GM21528 (cell line): ENCODE data around the gene RET.

Experiments
- ATAC-seq: cut with Tn5 transposase; IDR thresholded peaks from one replicate; pipeline ENCODE4 v1.9.1; 2021; ENCODE audit warnings: mild to moderate bottlenecking, moderate library complexity; ENCODE audit not compliant: unreplicated experiment, low FRiP score

The RET gene

DNA sequence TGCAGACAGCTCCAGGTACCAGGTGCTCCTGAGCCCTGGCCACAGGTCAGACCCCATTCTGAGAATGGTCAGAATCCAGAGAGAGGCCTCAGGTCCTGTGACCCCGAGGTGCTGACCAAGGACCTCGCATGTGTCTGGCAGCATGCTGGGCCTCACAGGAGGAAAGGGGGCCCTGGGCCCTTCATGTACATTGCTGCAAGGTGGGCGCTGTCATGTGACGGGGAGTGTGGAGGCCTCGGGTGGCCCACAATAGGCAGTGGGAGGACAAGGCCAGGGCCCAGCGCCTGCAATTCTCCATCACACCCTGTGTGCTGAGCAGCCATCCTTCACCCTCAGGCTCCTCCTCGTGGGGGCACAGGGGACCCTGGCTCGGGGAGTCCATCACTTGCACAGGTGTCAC, 15.5 kb upstream of the RET start:
- no peak for ATAC-seq

DNA sequence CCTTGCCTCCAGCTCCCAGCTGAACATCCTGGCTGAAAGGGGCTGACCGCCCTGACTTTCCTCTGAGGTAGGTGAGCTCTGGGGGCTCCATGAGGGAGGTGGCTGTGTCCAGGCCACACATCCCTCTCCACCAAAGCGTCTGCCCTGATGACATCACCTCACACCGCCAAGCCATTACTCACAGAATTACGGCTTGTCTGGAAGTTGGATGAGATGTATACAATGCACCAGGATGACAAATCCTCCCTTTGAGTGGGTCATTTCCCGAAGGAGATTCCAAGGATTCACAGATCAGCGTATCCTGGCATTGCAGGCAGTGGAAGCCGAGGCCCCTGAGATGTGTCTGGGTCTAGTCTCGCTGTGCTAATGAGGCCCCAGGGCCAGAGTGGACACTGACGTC, 15.1 kb upstream of the RET start:
- no peak for ATAC-seq

GRCh38 chr10:43062402-43063160, 14.3 kb upstream of the RET start:
- ATAC-seq, result no peak

- ATAC-seq, result no peak
Measured at GRCh38 chr10:43064331-43065075, 12.4 kb upstream of the RET start.

DNA sequence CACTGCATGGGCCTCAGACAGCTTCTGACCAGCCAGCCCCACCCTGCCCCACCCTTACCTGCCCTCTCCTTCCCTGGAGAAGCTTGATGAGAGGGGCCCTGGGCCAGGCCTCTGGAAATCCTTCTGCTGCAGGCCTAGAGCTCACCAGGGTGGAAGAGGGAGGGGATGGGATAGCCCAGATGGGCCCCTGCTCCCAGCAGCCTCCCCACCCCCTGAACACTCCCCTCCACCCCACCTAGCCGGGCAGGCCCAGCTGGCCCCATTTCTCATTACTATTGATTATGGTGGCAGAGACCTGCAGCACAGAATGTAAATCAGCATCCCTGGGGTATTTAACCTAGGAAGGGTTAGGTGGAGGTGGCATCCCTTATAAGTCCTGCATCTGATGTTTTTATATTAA, 11.6 kb upstream of the RET start:
- no peak for ATAC-seq

DNA sequence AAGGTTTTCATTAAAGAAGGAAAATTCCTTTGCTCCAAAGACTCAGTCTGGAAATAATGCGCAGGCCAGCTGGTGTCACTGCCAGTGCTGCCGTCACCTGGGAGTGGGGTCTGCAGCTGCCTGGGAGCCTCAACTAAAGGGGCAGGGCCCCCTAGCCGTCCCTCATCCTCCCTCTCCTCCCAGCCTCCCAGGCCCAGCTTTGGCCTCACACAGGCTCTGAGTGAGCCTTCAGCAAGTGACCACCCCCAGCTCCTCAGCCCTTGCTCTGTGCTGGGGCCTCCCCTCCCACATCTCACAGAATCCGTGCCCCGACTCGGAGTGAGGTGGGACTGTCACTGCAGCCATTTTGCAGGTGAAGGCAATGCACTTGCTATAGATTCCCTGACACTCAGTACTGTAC, 11.1 kb upstream of the RET start:
- ATAC-seq, result no peak

DNA sequence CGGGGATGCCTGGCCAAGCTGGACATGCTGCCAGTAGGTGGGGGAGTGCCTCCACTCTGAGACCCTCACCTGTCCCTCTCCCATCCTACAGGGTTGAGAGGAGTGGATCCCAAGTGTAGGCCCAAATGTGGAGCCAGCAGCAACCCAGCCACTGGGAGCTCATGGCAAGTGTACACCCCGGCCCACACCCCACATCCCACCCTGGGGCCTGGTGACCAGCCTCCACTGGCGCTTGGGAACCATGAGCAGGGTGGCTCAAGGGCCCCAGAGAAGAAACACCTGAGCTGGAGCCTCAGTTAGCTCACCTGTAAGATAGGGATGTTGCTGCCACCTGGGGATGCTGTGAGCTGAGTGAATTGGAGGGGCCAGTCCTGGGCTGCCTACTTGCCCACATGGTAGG, 10.4 kb upstream of the RET start:
- no peak for ATAC-seq

DNA sequence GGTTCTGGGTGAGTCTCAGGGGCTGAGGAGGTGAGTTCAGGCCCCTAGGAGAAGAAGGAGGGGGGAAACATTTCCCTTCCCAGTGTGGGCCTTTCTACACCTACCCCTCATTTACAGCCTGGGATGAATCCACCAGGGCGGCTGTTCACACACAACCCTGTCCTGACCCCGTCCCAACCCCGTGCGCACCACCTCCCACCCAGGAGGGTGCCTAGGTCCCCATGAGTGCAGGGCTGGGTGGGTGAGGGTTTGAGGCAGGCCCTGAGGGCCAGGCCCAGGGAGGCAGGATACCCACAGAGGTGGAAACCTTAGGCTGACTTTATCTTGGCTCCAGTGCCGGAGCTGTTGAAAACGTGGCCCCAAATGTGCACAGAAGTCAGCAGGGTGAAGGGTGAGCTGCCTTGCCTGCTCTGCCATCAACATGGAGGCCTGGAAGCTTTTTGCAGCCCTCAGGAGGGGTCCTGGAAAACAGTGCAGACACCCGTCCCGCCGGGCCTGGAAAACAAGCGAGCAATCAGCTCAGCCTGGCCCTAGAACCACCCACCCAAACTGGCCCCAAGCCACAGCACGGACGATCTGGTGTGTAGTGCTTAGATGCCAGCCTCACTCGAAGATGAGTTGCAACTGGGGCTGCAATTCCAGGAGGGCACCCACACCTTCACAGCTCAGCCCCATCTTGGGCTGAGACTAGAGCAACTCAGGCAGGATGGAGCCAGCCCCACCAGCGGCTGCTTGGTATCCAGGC, 9.3 kb upstream of the RET start:
- no peak for ATAC-seq

DNA sequence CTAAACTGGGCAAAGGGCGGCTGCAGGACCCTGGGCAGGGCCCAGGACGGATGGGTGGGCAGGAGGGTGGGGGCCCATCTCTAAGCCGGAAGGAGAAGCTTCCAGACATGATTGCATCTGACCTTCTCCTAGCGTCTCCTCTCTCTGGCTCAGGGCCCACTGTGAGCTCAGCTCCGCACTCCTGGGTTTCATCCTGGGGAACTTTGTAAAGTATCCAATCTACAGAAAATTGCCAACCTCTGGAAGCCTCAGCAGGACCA, 8.8 kb upstream of the RET start:
- ATAC-seq, result no peak

DNA sequence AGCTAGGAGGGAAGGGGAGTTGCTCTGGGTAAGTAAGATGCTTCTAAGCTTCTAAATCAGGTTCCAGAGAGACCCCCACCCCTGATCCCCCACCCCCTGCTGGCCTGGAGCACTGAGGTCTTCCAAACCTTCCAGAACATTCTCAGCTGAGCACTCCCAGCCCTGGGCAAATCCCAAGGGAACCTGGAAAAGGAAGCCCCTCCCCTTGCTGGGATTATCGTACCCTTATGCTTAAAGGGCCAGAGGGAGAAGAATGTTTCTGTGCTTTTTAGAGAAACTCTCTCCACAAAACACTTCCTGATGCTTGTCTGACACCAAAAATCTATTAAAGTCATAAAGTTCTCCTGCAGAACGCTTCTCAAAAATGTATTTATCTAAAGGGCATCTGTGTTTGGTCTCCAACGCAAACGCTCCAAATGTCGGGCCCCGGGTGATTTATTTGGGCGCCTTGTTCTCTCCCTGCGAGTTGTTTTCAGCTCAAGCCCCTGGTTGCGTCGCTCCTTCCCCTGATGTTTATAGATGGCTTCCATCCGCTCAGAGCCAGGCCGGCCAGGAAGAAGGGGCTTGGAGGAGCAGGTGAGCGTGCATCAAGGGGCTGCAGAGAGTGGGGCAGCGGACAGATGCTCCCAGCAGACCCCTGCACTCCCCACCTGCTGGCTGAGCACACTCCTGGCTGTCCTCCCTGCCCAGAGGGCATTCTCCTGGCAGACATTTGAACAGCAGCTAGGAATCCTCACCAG, 8.2 kb upstream of the RET start:
- ATAC-seq, result no peak

GRCh38 chr10:43069211-43069515, 7.7 kb upstream of the RET start:
- ATAC-seq, result no peak

DNA sequence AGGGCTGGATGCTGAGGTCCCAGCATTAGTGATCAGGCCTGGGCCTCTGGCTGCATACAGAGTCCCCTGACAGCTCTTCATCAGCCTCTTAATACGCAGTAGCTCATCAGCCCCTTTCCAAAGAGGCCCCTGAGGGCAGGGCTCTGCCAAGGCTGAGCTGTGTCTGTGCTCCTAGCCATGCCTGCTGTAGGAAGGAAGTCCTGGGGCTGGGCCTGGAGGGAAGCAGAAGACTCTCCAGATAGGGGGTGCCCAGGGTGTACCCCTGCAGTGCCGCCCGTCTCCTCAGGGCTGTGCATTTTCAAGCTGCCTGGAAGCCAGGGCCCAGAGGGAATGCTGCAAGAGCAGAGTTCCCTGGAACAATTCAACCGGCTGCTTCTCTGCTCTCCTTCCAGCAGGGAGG, 7.3 kb upstream of the RET start:
- ATAC-seq, result no peak

DNA sequence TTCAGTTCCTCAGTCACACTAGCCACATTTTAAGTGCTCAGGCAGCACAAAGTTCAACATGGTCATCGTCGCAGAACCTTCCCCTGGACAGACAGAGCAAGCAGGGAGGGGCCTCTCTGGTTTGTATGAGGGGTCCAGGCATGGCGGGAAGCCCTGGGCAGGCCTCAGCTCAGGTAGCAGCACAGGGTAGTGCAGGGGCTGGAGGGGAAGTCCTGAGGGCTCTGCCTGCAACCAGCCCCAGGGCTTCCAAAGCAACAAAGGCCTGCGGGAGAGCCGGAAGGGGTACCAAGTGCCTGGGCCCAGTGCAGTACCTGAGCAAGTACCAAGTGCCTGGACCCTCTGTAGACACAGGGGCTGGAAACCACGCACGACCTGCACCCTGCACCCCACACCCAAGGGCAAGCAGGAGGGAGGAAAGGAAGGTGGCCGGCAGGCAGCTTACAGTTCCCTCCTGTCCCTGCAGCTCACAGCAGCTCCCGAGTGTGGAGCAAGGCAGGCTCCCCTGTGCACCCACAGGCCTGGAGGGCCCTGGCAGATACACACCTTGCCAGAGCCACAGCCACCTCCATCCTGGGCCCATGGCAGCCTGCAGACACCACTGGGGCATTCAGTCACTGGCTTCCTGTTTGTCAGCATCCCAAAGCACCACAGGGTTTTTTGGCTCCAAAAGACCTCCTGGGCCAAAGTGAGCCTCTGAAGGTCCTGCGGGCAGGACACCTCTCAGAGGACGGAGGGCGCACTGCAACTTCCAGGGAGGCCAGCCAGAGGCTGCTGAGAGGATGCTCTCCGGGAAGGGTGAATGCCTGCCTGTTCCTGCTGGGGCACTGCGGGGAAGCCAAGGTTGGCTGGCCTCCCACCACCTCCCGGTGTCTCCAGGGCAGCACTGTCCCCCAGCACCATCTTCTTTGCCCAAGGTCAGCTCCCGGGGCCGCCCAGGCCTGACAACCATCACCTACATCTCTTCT, 6.5 kb upstream of the RET start:
- no peak for ATAC-seq

- ATAC-seq, result no peak
Measured at GRCh38 chr10:43071865-43072650, 4.8 kb upstream of the RET start.

DNA sequence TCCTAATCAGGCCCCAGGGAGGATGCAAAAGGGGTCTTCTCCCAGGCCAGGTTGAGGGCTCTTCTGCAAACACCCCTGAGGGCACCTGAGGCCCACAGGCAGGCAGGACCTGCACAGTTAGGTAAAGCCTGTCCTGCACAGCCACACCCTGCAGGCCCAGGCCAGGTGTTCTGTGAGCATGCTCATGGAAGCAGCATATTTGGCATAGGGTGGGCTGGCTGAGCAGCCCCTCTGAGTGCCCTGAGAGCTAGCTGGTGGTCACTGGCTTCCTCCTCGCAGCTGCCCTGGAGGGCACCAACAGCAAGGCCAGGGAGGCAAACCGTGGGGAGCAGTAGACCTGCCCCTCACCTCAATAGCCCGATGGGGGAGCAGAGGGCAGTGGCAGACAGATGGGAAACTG, 3.7 kb upstream of the RET start:
- no peak for ATAC-seq

DNA sequence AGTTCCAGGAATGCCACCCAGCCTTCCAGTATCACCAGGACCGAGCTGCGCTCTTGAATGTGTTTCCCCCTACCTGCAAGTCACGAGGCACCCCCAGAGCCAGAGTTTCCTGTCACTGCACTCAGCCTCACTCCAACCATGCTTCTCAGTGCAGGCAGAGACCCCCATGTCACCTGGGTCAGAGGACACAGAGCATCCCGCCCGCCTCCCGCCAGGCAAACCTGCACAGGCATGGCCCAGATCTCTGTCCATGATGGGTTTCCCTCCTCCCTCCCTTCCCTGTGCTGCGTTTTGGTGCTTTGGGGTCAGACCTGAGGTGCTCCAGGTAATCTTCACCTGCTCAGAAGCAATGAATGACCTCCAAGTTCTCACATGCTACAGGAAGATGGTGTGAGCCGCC, 3.1 kb upstream of the RET start:
- ATAC-seq, result no peak

DNA sequence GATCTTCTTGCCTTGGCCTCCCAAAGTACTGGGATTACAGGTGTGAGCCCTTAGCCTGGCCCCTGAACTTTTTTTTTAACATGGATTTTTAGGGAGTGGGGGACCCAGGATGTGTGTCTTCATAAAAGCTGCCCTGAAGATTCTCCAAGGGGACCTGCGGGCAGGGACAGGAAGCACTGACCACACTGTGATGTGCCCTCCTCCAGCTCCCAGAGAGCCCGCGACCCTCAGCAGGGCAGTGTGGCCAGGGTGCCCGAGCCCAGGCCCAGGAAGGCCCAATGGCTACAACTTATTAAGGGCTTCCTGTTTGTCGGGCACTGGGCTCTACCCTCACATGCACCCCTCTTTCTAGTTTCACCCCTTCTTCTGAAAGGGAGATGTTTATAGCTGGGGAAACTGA, 2.5 kb upstream of the RET start:
- ATAC-seq, result no peak

GRCh38 chr10:43074827-43075611, 1.9 kb upstream of the RET start:
- ATAC-seq, result no peak

- no peak for ATAC-seq
Measured at GRCh38 chr10:43075612-43076003, 1.3 kb upstream of the RET start.
